SK-N-SH (cell line): ENCODE measurements around the gene TGFA. TPM values are rescaled to one million over a fixed set of nuclear protein-coding genes. Genes with fewer than 3 reads are reported as not detected.

Experiments
- CTCF ChIA-PET: fragments of 300-600, 350-600 bp; formaldehyde crosslinking; extraction: SDS; loops from one replicate; lab custom pipeline; 2021; lab: Yijun Ruan, JAX
- POLR2A ChIA-PET: fragments of 350-600 bp; sonication (Branson Sonifier 250); formaldehyde crosslinking; extraction: SDS; loops from one replicate; lab custom pipeline; 2020; ENCODE audit warnings: antibody characterized with exemption, inconsistent platforms; lab: Yijun Ruan, JAX
- DNase-seq: peaks from one replicate; pipeline ENCODE4 v3.0.0; 2012
- H2AFZ ChIP-seq: fragments of 200-600 bp; sonication (generic); 2 replicates; pipeline ENCODE4 v1.8.1; 2016; ENCODE audit warnings: antibody characterized with exemption, mild to moderate bottlenecking, low read depth
- H3F3A ChIP-seq: fragments of 200-600 bp; sonication (generic); replicated peaks from 2 replicates; pipeline ENCODE3; 2016; ENCODE audit warnings: antibody characterized with exemption, mild to moderate bottlenecking; ENCODE audit not compliant: insufficient read depth
- H3K27ac ChIP-seq, 2 experiments: fragments of 200-500 bp in 1 of 2; fragments of 200-600 bp in 1 of 2; sonication (Bioruptor generic) in 1 of 2; sonication (generic), shearing (Covaris generic) in 1 of 2; 2 replicates each; pipeline versions ENCODE4 v1.5.1 to v1.6.1; 2014 to 2016; ENCODE audit warnings: low read depth in 2 of 2, inconsistent platforms in 1 of 2, low read length in 1 of 2, mild to moderate bottlenecking in 1 of 2, mixed read lengths in 1 of 2
- H3K27me3 ChIP-seq: fragments of 200-600 bp; sonication (generic), shearing (Covaris generic); 2 replicates; pipeline ENCODE4 v1.6.1; 2016; ENCODE audit warnings: mixed run types; ENCODE audit not compliant: insufficient read depth
- H3K36me3 ChIP-seq, 2 experiments: fragments of 200-500 bp in 1 of 2; fragments of 200-600 bp in 1 of 2; sonication (Bioruptor generic) in 1 of 2; sonication (generic) in 1 of 2; replicated peaks in 1 of 2; 2 replicates each; pipeline versions ENCODE3 to v1.5.1; 2014 to 2016; ENCODE audit warnings: low read length in 1 of 2, mild to moderate bottlenecking in 1 of 2; ENCODE audit not compliant: insufficient read depth in 2 of 2, control insufficient read depth in 1 of 2
- H3K4me1 ChIP-seq, 2 experiments: fragments of 200-500 bp in 1 of 2; fragments of 200-600 bp in 1 of 2; sonication (Bioruptor generic) in 1 of 2; sonication (generic), shearing (Covaris generic) in 1 of 2; 2 replicates each; pipeline versions ENCODE4 v1.5.1 to v1.6.1; 2014 to 2016; ENCODE audit warnings: low read depth in 1 of 2, low read length in 1 of 2, mixed run types in 1 of 2; ENCODE audit not compliant: insufficient read depth in 2 of 2, control insufficient read depth in 1 of 2
- H3K4me2 ChIP-seq: fragments of 200-600 bp; sonication (generic), shearing (Covaris generic); 2 replicates; pipeline ENCODE4 v1.6.1; 2017; ENCODE audit warnings: mixed run types
- H3K4me3 ChIP-seq, 2 experiments: fragments of 200-500 bp in 1 of 2; fragments of 200-600 bp in 1 of 2; sonication (Bioruptor generic) in 1 of 2; sonication (generic), shearing (Covaris generic) in 1 of 2; 2 replicates each; pipeline versions ENCODE4 v1.5.1 to v1.8.1; 2014 to 2016; ENCODE audit warnings: low read depth in 2 of 2, inconsistent platforms in 1 of 2, low read length in 1 of 2, mild to moderate bottlenecking in 1 of 2, mixed read lengths in 1 of 2, moderate library complexity in 1 of 2
- H3K79me2 ChIP-seq: fragments of 200-600 bp; sonication (generic); 2 replicates; pipeline ENCODE4 v1.8.1; 2017; ENCODE audit warnings: mild to moderate bottlenecking; ENCODE audit not compliant: insufficient read depth
- H3K9ac ChIP-seq: fragments of 200-600 bp; sonication (generic); 2 replicates; pipeline ENCODE4 v1.6.1; 2017; ENCODE audit warnings: mixed run types
- H3K9me2 ChIP-seq: fragments of 200-600 bp; sonication (generic); 2 replicates; pipeline ENCODE4 v1.6.1; 2017; ENCODE audit warnings: mixed run types
- H3K9me3 ChIP-seq: fragments of 200-600 bp; sonication (generic); 2 replicates; pipeline ENCODE4 v1.6.1; 2017; ENCODE audit warnings: mixed run types, mild to moderate bottlenecking, moderate library complexity
- H4K20me1 ChIP-seq: fragments of 200-600 bp; sonication (generic); 2 replicates; pipeline ENCODE4 v1.6.1; 2017; ENCODE audit warnings: mild to moderate bottlenecking, mixed run types; ENCODE audit not compliant: insufficient read depth
- CHD2 ChIP-seq: fragments of 150-350 bp; IDR thresholded peaks from 2 replicates; pipeline ENCODE4 v1.6.1; 2018; ENCODE audit warnings: low read length; ENCODE audit not compliant: partially characterized antibody
- EP300 ChIP-seq, 2 experiments: IDR thresholded peaks; 2 replicates each; pipeline versions ENCODE4 v1.4.0 to v1.6.1; 2012; ENCODE audit warnings: borderline replicate concordance in 1 of 2, low read depth in 1 of 2, low read length in 1 of 2
- EZH2phosphoT487 ChIP-seq: fragments of 200-600 bp; sonication (generic); IDR thresholded peaks from 2 replicates; pipeline ENCODE4 v1.6.1; 2017; ENCODE audit warnings: low read depth, mixed run types, mild to moderate bottlenecking, antibody characterized with exemption, moderate library complexity, borderline replicate concordance
- FOXJ3 ChIP-seq: sonication (generic); formaldehyde crosslinking; IDR thresholded peaks from 2 replicates; pipeline ENCODE4 v1.5.1; 2020; ENCODE audit warnings: mild to moderate bottlenecking, missing genetic modification reagents
- GABPA ChIP-seq: IDR thresholded peaks from 2 replicates; pipeline ENCODE4 v1.4.0; 2012; ENCODE audit warnings: low read depth, mild to moderate bottlenecking
- JUND ChIP-seq: IDR thresholded peaks from 2 replicates; pipeline ENCODE4 v1.4.0; 2012
- MEF2A ChIP-seq: IDR thresholded peaks from 2 replicates; pipeline ENCODE4 v1.4.0; 2012; ENCODE audit warnings: low read depth, borderline replicate concordance
- RAD21 ChIP-seq: IDR thresholded peaks from 2 replicates; pipeline ENCODE4 v1.6.1; 2012; ENCODE audit warnings: mild to moderate bottlenecking, low read length
- RCOR1 ChIP-seq: fragments of 150-350 bp; IDR thresholded peaks from 2 replicates; pipeline ENCODE4 v1.6.1; 2017; ENCODE audit warnings: antibody characterized with exemption, low read length
- RXRA ChIP-seq: IDR thresholded peaks from 2 replicates; pipeline ENCODE4 v1.4.0; 2012; ENCODE audit warnings: low read depth, mild to moderate bottlenecking, borderline replicate concordance
- SMC3 ChIP-seq: IDR thresholded peaks from 2 replicates; pipeline ENCODE4 v1.6.1; 2012; ENCODE audit warnings: low read depth, low read length, improper control_type of control experiment
- TAF1 ChIP-seq: IDR thresholded peaks from 2 replicates; pipeline ENCODE4 v1.6.1; 2012; ENCODE audit warnings: low read depth, mild to moderate bottlenecking, low read length, moderate library complexity, borderline replicate concordance
- TCF12 ChIP-seq: IDR thresholded peaks from 2 replicates; pipeline ENCODE4 v1.4.0; 2012
- YY1 ChIP-seq: IDR thresholded peaks from 2 replicates; pipeline ENCODE4 v1.4.0; 2012; ENCODE audit warnings: low read depth, mild to moderate bottlenecking
- WGBS: methylation state at CpG from one replicate; pipeline ENCODE4 v1.1.6; 2017; ENCODE audit warnings: low lambda C conversion rate; 5-methylcytosine and 5-hydroxymethylcytosine counted together
- polyA plus RNA-seq, 3 experiments: library from polyadenylated mRNA; depleted of rRNA; stranded (reverse); fragments of >200 nt; gene quantifications; 2 replicates each; pipeline ENCODE4 v1.2.3, GENCODE V29; 2012
- TF ChIP-seq, protein P1 (sequence below): fragments of 200-600 bp; sonication (generic); IDR thresholded peaks from 2 replicates; pipeline ENCODE4 v1.6.1; 2017; ENCODE audit warnings: antibody characterized with exemption, mild to moderate bottlenecking, moderate library complexity
- TF ChIP-seq, protein P2 (sequence below): fragments of 150-350 bp; IDR thresholded peaks from 2 replicates; pipeline ENCODE4 v1.6.1; 2017; ENCODE audit warnings: antibody characterized with exemption, low read length, low read depth, borderline replicate concordance
- TF ChIP-seq, protein P3 (sequence below): IDR thresholded peaks from 2 replicates; pipeline ENCODE4 v1.6.1; 2012; ENCODE audit warnings: mild to moderate bottlenecking, low read depth, low read length, moderate library complexity
- TF ChIP-seq, protein P4 (sequence below): IDR thresholded peaks from 2 replicates; pipeline ENCODE4 v1.4.0; 2012; ENCODE audit warnings: low read depth

Gene TGFA
- polyA plus RNA-seq (2012; rRNA removed), result not detected in 2 replicates
- 0.01 TPM in 1 of 2 replicates, not detected in the other for polyA plus RNA-seq (2012; cell fraction: cytosol; rRNA removed)
- not detected in 2 replicates for polyA plus RNA-seq (2012; cell fraction: nucleus; rRNA removed)

DNA sequence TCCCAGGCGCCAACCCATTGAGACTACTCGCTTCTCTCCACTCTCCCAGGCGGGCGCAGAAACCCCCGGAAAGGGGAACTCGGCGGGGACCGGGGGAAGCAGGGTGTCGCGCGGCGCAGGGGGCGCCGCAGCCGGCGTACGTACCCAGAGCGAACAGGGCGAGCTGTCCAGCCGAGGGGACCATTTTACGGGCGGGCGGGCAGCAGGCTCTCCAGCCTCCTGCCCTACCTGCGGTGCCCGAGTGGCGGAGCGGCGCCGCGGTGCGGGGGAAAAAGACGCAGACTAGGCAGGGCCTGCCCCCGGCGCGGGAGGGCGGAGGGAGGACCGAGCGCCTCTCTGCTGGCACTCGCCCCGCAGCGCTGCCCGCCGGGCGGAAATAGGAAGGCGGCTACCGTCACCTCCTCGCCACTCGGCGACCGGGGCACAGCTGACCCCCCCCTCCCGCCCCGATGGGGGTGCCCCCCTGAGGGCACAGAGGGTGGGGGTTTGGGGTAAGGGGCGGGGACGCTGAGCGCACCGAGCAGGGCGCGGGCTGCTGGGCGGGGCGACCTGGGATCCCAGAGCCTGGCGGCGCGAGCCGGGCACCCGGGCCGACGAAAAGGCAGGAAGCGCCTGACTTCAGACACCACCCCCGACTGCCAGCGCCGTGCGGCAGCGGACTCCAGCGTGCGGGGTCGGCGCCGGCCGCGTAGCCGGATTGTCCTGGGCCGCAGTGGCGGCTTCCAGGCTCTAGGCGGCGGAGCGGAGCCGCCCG is at the start of gene TGFA:
TGFA (minus strand) TSS at position 243 of the 754 bp plus-strand sequence; CDS start at position 184, 59 bp downstream.
- H3K9ac ChIP-seq, result no peak within 1 kb of the TSS
- POLR2A ChIA-PET, result no interaction called here
- TF ChIP-seq, protein P1, sequence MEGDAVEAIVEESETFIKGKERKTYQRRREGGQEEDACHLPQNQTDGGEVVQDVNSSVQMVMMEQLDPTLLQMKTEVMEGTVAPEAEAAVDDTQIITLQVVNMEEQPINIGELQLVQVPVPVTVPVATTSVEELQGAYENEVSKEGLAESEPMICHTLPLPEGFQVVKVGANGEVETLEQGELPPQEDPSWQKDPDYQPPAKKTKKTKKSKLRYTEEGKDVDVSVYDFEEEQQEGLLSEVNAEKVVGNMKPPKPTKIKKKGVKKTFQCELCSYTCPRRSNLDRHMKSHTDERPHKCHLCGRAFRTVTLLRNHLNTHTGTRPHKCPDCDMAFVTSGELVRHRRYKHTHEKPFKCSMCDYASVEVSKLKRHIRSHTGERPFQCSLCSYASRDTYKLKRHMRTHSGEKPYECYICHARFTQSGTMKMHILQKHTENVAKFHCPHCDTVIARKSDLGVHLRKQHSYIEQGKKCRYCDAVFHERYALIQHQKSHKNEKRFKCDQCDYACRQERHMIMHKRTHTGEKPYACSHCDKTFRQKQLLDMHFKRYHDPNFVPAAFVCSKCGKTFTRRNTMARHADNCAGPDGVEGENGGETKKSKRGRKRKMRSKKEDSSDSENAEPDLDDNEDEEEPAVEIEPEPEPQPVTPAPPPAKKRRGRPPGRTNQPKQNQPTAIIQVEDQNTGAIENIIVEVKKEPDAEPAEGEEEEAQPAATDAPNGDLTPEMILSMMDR, result peak; percentile 67
- TF ChIP-seq RAD21, result peak; percentile 27
- TF ChIP-seq TAF1, result no peak
- TF ChIP-seq SMC3, result peak; percentile 40; the same call in 1 of the 2 replicates

DNA sequence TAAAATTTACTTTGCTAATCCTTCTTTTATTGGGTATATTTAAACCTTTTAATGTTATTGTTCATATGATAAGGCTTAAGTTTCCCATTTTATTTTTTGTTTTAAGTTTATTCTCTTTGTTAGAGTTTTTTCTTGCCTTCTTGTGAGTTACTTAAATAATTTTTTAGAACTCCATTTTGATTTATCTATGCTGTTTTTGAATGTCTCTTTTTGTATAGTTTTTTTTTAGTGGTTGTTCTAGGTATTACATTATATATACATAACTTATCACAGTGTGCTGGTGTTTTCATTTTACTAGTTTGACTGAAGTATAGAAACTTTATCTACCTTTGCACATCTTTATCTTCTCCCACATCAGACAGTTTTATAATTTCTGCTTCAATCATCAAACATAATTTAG is 49.4 kb upstream of the TGFA start:
- no peak overlapping the region for H2AFZ ChIP-seq
- ChIA-PET POLR2A (no interaction called here), CTCF (interaction anchor here (0.6 to 3.9 kb wide), 3 partner anchors 14 to 299 kb away, joined by 3 to 12 read pairs (median 4); no protein-coding TSS in a partner anchor)
- no peak overlapping the region for H3K27ac ChIP-seq
- H3K36me3 ChIP-seq, result no peaks in the 10 kb centered on the region
- H3K9me3 ChIP-seq, result no peaks in the 10 kb centered on the region
- H3K9me2 ChIP-seq, result no peaks in the 10 kb centered on the region
- DNase-seq, result no peak
- no peaks in the 10 kb centered on the region; the same call in 1 of the 2 replicates for H3K27me3 ChIP-seq
- H3K9ac ChIP-seq, result no peak overlapping the region
- no peak overlapping the region for H3K4me2 ChIP-seq
- H4K20me1 ChIP-seq, result no peaks in the 10 kb centered on the region
- H3K79me2 ChIP-seq, result no peaks in the 10 kb centered on the region
- no peaks in the 10 kb centered on the region for H3K4me1 ChIP-seq
- no peak overlapping the region for H3K4me3 ChIP-seq
- H3F3A ChIP-seq, result no peaks in the 10 kb centered on the region
- no peak for TF ChIP-seq YY1
- no peak for TF ChIP-seq SMC3
- no peak for TF ChIP-seq RCOR1
- TF ChIP-seq JUND, result no peak
- TF ChIP-seq, protein P2, sequence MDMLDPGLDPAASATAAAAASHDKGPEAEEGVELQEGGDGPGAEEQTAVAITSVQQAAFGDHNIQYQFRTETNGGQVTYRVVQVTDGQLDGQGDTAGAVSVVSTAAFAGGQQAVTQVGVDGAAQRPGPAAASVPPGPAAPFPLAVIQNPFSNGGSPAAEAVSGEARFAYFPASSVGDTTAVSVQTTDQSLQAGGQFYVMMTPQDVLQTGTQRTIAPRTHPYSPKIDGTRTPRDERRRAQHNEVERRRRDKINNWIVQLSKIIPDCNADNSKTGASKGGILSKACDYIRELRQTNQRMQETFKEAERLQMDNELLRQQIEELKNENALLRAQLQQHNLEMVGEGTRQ, result no peak
- TF ChIP-seq RAD21, result no peak
- no peak for TF ChIP-seq RXRA
- TF ChIP-seq, protein P3, sequence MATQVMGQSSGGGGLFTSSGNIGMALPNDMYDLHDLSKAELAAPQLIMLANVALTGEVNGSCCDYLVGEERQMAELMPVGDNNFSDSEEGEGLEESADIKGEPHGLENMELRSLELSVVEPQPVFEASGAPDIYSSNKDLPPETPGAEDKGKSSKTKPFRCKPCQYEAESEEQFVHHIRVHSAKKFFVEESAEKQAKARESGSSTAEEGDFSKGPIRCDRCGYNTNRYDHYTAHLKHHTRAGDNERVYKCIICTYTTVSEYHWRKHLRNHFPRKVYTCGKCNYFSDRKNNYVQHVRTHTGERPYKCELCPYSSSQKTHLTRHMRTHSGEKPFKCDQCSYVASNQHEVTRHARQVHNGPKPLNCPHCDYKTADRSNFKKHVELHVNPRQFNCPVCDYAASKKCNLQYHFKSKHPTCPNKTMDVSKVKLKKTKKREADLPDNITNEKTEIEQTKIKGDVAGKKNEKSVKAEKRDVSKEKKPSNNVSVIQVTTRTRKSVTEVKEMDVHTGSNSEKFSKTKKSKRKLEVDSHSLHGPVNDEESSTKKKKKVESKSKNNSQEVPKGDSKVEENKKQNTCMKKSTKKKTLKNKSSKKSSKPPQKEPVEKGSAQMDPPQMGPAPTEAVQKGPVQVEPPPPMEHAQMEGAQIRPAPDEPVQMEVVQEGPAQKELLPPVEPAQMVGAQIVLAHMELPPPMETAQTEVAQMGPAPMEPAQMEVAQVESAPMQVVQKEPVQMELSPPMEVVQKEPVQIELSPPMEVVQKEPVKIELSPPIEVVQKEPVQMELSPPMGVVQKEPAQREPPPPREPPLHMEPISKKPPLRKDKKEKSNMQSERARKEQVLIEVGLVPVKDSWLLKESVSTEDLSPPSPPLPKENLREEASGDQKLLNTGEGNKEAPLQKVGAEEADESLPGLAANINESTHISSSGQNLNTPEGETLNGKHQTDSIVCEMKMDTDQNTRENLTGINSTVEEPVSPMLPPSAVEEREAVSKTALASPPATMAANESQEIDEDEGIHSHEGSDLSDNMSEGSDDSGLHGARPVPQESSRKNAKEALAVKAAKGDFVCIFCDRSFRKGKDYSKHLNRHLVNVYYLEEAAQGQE, result no peak
- TF ChIP-seq EZH2phosphoT487, result no peak
- TF ChIP-seq TAF1, result no peak
- TF ChIP-seq FOXJ3, result no peak
- TF ChIP-seq CHD2, result no peak
- no peak for TF ChIP-seq EP300 (IDR thresholded peaks at IDR 0.05; ENCODE audit: borderline replicate concordance in 1 of 2, low read depth in 1 of 2, low read length in 1 of 2)
- no peak for TF ChIP-seq MEF2A
- no peak for TF ChIP-seq TCF12
- no peak for TF ChIP-seq GABPA
- TF ChIP-seq, protein P4, sequence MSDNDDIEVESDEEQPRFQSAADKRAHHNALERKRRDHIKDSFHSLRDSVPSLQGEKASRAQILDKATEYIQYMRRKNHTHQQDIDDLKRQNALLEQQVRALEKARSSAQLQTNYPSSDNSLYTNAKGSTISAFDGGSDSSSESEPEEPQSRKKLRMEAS, result no peak

More for the DNA sequence above, at the start of gene TGFA:
- WGBS, result 0% methylated on average over 5 of the region's 88 CpGs
- CTCF ChIA-PET, result interaction anchor here (1.0 to 2.6 kb wide), 8 partner anchors 10 to 213 kb away, joined by 3 to 10 read pairs (median 4); no protein-coding TSS in a partner anchor
- Histone ChIP-seq H3K36me3 (no peaks in the 10 kb centered on the region), H3K9me2 (no peaks in the 10 kb centered on the region), H3F3A (peaks cover 7% of the 10 kb centered on the region), H3K4me3 (peak within 1 kb of the TSS; percentile 50 to 62), H3K9me3 (no peaks in the 10 kb centered on the region), H3K4me2 (peak within 1 kb of the TSS; percentile 86), H2AFZ (peak within 1 kb of the TSS; percentile 78; the same call in 1 of the 2 replicates), H3K27ac (no peak within 1 kb of the TSS), H3K79me2 (no peaks in the 10 kb centered on the region), H3K27me3 (peaks cover 42% of the 10 kb centered on the region), H3K4me1 (peaks cover 0 to 11% of the 10 kb centered on the region in 2 experiments; a peak in 1 of 4 replicates), H4K20me1 (no peaks in the 10 kb centered on the region)
- DNase-seq, result peak; percentile 88
